ENCODE data around the gene LTA4H. TPM values are rescaled to one million over a fixed set of nuclear protein-coding genes. Genes with fewer than 3 reads are reported as not detected.

Gene LTA4H
- total and polyA plus RNA-seq, 10 of the 15 experiments (the other 5 are each of a cell fraction or from before 2014, with no cell fraction given) = 43.9 to 106 (median 47.3) TPM

DNA sequence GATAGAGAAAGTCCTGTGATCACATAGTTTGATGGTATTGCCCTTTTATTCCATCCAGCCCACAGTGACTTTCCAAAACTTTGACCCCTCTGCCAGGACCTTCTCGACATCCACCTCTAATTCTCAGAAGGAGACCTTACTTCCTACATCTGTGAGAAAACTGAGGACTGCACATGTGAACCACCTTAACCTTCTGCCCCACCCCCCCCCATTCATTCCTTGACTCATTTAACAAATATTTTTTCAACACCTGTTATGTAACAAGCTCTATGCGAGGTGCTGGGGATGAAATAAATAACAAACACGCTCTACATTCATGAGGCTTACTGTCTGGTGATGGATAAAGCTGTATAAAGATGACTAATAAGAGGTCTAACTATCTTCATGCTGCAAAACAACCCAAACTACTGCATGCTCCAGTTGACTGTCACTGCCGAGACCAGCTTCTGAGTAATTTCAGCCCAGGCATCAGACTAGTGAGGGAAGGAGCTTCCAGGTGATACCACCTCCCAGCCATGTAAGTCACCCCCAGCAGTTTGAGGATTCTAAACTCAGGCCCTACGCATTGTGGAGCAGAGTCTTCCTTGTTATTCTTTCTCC is 37.4 kb downstream of the LTA4H start:
- WGBS (ENCODE audit: insufficient coverage, insufficient replicate concordance, low lambda C conversion rate, missing lambda C conversion rate) = 38% methylated on average over 5 of the region's 5 CpGs
- Histone ChIP-seq H4K20me1 (ENCODE audit: control insufficient read depth, insufficient read depth) (no peaks in the 10 kb centered on the region), H3K27ac (ENCODE audit: control insufficient read depth, insufficient read depth) (no peak overlapping the region), H3K4me2 (ENCODE audit: control insufficient read depth, insufficient read depth) (no peak overlapping the region), H2AFZ (ENCODE audit: control insufficient read depth, low read depth, low read length) (no peak overlapping the region), H3K4me3 (no peak overlapping the region), H3K36me3 (ENCODE audit: control insufficient read depth in 2 of 2, insufficient read depth in 2 of 2, low read length in 1 of 2) (no peaks in the 10 kb centered on the region), H3K9me3 (replicated peaks; ENCODE audit: control insufficient read depth, insufficient read depth, low read length) (no peaks in the 10 kb centered on the region), H3K79me2 (ENCODE audit: control insufficient read depth, insufficient read depth, low read length) (no peaks in the 10 kb centered on the region), H3K4me1 (ENCODE audit: control insufficient read depth, insufficient read depth, low read length) (no peaks in the 10 kb centered on the region), H3K9ac (ENCODE audit: control insufficient read depth, insufficient read depth, low read length) (no peak overlapping the region), H3K27me3 (replicated peaks in 1 of 2; ENCODE audit: control insufficient read depth in 2 of 2, insufficient read depth in 2 of 2, low read length in 1 of 2) (no peaks in the 10 kb centered on the region)
- intact Hi-C loops (cut with micrococcal nuclease; ENCODE audit: unreplicated experiment) = loop anchor here (1.0 kb wide), 1 partner anchor 80 kb away; no protein-coding TSS in a partner anchor
- ChIA-PET CTCF (interaction anchor here (0.6 to 6.8 kb wide), 40 partner anchors 9 to 519 kb away, joined by 3 to 116 read pairs (median 4); partner anchors contain the start of genes CCDC38 and LTA4H), POLR2A (interaction anchor here (0.7 kb wide), 1 partner anchor 364 kb away, joined by 4 read pairs; no protein-coding TSS in a partner anchor), RAD21 (ENCODE audit: unreplicated experiment) (interaction anchor here (0.9 to 3.5 kb wide), 12 partner anchors 9 to 519 kb away, joined by 3 to 39 read pairs (median 5); partner anchors contain the start of genes CCDC38 and LTA4H), SMC1A (ENCODE audit: uncharacterized antibody, unreplicated experiment) (interaction anchor here (0.6 to 3.7 kb wide), 20 partner anchors 9 to 883 kb away, joined by 3 to 51 read pairs (median 3); partner anchors contain the start of gene LTA4H)
- in situ Hi-C loops (cut with MboI) = no loop called here
- ATAC-seq (no peak), DNase-seq (ENCODE audit: low read depth, low spot score) (no peak), FAIRE-seq (no peak)
- TF ChIP-seq ZNF622 (IDR thresholded peaks at IDR 0.05) (no peak), POLR2AphosphoS5 (IDR thresholded peaks at IDR 0.05; ENCODE audit: low read length) (no peak), CBFB (IDR thresholded peaks at IDR 0.05; ENCODE audit: low read depth) (no peak), ZZZ3 (IDR thresholded peaks at IDR 0.05; ENCODE audit: control insufficient read depth, insufficient read length, low read depth) (no peak), ZNF217 (IDR thresholded peaks at IDR 0.05) (no peak), TCF12 (IDR thresholded peaks at IDR 0.05; ENCODE audit: low read depth, low read length) (no peak), ELK1 (IDR thresholded peaks at IDR 0.05; ENCODE audit: low read depth, low read length) (no peak), YBX1 (IDR thresholded peaks at IDR 0.05) (no peak), PAX8 (IDR thresholded peaks at IDR 0.05) (no peak), TBL1XR1 (IDR thresholded peaks at IDR 0.05; ENCODE audit: low read depth, low read length) (no peak), HDGF (IDR thresholded peaks at IDR 0.05) (no peak), STAT3 (IDR thresholded peaks at IDR 0.05; ENCODE audit: low read depth, low read length) (no peak)
- no TSS peak for BruUV-seq (replicated peaks)

All from GM12878 (cell line).